AG04449 (cell line): ENCODE results near the gene E2F7.
A peak's percentile ranks its signal among the peaks of the same experiment; 100 is the strongest.

Source experiments
- CTCF ChIA-PET: fragments of 350-600 bp; formaldehyde crosslinking; extraction: SDS; loops from one replicate; lab custom pipeline; 2021; ENCODE audit warnings: antibody characterized with exemption; lab: Yijun Ruan, JAX
- POLR2A ChIA-PET: fragments of 400-600, 350-600 bp; formaldehyde crosslinking; extraction: SDS; loops from one replicate; lab custom pipeline; 2020; ENCODE audit warnings: antibody characterized with exemption, inconsistent platforms; lab: Yijun Ruan, JAX
- DNase-seq: peaks from one replicate; pipeline ENCODE4 v3.0.0-alpha.2; 2010; ENCODE audit warnings: low read depth, low spot score
- H3K4me3 ChIP-seq: 2 replicates; pipeline ENCODE4 v1.5.1; 2011; ENCODE audit warnings: low read depth, mild to moderate bottlenecking, control low read depth, low read length
- TF ChIP-seq, protein P1 (sequence below): IDR thresholded peaks from one replicate; pipeline ENCODE4 v1.5.1; 2011; ENCODE audit warnings: mild to moderate bottlenecking, moderate library complexity, low read length, control low read depth, inconsistent platforms; ENCODE audit not compliant: insufficient read depth; ENCODE audit errors: missing control alignments

Gene E2F7

DNA sequence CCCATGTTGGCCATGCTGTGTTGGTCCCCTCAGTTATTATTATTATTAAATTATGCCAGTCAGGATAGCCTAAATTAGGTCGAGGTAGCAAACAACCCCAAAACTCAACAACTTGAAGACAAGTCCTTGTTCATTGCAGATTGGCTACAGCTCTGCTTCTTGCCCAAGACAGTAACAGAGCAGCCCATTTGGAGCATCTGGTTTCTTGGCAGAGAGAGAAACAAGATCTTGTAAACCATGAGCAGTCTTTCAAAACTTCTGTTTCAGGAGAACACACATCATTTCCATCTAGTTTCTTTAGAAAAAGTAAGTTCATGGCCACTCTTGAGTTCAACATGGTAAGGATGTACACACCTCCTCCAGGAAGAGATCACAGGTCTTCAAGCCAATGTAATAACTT is 52.3 kb downstream of the E2F7 start:
- no peak overlapping the region for H3K4me3 ChIP-seq
- no peak for DNase-seq
- ChIA-PET POLR2A (no interaction called here), CTCF (interaction anchor here (0.7 to 6.6 kb wide), 10 partner anchors 7 to 707 kb away, joined by 3 to 70 read pairs (median 4); no protein-coding TSS in a partner anchor)
- TF ChIP-seq, protein P1, sequence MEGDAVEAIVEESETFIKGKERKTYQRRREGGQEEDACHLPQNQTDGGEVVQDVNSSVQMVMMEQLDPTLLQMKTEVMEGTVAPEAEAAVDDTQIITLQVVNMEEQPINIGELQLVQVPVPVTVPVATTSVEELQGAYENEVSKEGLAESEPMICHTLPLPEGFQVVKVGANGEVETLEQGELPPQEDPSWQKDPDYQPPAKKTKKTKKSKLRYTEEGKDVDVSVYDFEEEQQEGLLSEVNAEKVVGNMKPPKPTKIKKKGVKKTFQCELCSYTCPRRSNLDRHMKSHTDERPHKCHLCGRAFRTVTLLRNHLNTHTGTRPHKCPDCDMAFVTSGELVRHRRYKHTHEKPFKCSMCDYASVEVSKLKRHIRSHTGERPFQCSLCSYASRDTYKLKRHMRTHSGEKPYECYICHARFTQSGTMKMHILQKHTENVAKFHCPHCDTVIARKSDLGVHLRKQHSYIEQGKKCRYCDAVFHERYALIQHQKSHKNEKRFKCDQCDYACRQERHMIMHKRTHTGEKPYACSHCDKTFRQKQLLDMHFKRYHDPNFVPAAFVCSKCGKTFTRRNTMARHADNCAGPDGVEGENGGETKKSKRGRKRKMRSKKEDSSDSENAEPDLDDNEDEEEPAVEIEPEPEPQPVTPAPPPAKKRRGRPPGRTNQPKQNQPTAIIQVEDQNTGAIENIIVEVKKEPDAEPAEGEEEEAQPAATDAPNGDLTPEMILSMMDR: no peak

DNA sequence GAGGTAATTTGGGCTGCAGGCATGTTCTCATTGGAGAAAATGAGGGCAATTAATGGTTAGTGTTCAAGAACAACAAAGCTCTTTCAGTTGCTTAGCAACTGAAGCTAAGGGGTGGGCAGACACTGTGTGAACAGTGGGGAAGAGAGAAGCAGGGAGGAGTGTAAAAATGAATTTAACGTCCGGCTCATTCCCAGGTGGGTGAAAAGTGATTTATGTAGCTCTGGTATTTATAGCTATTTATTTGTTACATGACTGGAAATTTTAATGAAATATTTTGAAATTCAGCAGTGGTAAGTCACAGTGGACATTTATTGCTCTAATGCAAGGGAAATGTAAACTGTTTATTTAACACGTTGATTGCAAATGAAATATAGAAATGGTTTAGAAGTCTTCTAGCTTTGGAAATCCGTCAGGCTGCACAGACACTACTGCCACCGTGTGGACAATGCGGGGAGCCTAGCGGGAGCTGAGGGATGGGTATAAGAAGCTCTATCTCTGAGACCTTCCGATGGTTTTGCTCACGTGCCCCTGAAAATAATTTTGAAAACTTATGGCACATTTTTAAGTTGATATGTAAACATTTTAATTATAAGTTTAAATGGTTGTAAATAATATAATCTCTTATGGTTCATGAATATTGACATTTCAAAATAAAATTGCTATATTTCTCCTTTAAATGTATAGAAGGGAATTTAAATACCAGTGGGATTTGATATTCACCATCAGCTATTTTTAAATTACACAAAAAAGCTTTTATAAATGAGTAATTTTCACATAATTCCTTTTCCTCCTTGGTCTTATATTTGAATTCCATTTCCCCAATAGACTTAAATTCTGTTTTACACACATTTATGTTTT is 54.4 kb downstream of the E2F7 start:
- TF ChIP-seq, protein P1: peak; percentile 93
- ChIA-PET CTCF (interaction anchor here (0.5 to 6.6 kb wide), 95 partner anchors 9 to 916 kb away, joined by 3 to 70 read pairs (median 5); no protein-coding TSS in a partner anchor), POLR2A (interaction anchor here (0.5 to 1.1 kb wide), 2 partner anchors 133 to 144 kb away, joined by 4 read pairs; no protein-coding TSS in a partner anchor)
- no peak overlapping the region for H3K4me3 ChIP-seq
- peak; percentile 12 for DNase-seq

DNA sequence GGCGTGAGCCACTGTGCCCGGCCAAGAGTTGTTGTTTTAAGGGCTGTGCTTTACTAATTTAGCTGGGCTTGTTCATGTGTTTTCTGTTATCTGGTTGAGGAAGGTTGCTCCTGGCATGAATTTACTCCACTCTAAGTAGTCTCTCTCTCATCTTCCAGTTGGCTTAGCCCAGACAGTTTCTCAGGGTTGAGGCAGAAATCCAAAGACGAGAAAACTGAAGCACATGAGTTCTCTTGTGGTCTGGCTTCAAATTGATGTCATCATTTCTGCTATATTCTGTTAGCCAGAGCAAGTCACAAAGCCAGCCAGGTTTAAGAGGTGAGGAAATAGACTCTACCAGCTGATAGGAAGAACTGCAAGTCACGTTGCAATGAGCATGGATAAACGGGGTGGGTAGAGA is 57.9 kb downstream of the E2F7 start:
- POLR2A ChIA-PET: no interaction called here
- TF ChIP-seq, protein P1: no peak
- CTCF ChIA-PET: interaction anchor here (0.6 to 2.0 kb wide), 4 partner anchors 8 to 141 kb away, joined by 3 to 8 read pairs (median 5); no protein-coding TSS in a partner anchor
- H3K4me3 ChIP-seq: no peak overlapping the region
- DNase-seq: no peak

DNA sequence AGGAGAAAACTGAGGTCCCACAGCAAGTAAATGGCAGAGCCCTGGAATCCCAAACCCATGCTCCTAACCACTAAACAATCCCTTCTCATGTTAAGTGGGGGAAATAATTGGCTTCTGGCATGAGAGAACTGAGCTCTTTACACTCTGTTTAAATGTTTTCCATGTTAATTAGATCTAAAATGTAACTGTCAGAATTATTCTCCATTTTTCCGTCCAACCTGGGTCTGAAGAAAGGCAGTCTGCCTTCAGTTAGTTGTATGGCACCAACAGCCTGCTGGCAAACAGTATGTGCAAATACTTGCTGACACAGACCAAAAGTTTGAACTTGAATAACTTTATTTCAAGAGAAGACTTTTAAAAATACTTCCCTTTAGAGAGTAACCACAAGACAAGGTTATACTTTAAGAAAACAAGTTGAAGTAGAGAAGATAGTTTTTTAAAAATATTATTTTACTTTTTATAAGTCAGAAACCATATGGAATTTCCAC is 59.7 kb downstream of the E2F7 start:
- DNase-seq: no peak
- TF ChIP-seq, protein P1: no peak
- ChIA-PET POLR2A (no interaction called here), CTCF (interaction anchor here (0.9 to 1.5 kb wide), 6 partner anchors 9 to 680 kb away, joined by 3 to 4 read pairs (median 3); no protein-coding TSS in a partner anchor)
- no peak overlapping the region for H3K4me3 ChIP-seq

DNA sequence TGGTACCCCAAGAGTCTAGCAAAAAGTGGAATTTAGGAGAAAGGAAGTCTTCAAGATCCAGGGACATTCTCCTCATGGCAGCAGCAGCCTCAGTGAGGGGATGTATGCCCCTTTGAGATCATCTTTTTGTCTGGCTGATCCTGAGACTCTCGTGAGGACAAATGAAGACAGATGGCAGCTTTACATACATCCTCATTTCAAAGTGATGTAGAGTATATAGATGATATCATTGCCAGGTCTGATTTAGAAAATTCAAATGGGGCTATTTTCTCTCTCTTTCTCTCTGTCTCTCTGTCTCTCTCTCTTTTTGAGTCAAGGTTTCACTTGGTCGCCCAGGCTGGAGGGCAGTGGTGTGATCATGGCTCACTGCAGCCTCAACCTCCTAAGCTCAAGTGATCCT is 61.5 kb downstream of the E2F7 start:
- no peak overlapping the region for H3K4me3 ChIP-seq
- ChIA-PET CTCF (interaction anchor here (1.0 kb wide), 1 partner anchor 12 kb away, joined by 4 read pairs; no protein-coding TSS in a partner anchor), POLR2A (no interaction called here)
- TF ChIP-seq, protein P1: no peak
- DNase-seq: no peak

DNA sequence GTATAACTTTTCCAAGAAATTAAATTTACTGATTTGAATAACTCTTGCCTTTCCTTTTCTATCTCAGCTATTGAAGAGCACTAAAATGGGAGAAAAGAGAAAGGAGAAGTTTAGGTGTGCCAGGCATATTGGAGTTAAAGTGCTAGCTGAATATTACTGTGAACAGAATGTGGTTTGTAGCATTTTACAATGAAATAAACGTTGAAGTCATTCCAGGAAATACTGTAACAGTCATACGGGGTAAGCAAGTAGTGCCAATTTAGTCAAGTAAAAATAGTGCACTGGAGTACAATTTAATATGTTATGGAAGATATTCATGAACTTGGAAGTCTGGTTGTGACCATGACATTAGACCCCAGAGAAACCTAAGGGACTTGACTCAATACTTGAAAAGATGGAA is 62.1 kb downstream of the E2F7 start:
- DNase-seq: no peak
- CTCF ChIA-PET: no interaction called here

More for the DNA sequence above, 62.1 kb downstream of the E2F7 start:
- no peak overlapping the region for H3K4me3 ChIP-seq
- POLR2A ChIA-PET: no interaction called here
- TF ChIP-seq, protein P1: no peak
